CD14-positive monocyte (primary cell): Measurements from ENCODE around the gene TOLLIP. TPM values are rescaled to one million over a fixed set of nuclear protein-coding genes. Genes with fewer than 3 reads are reported as not detected.
"Not testable (repeated sequence)": the region's sequence is repeated elsewhere in the genome, so short reads cannot be mapped to it uniquely, and the experiment has no call there.

ENCODE experiments used
- DNase-seq, 3 donors: peaks; one replicate each; pipeline ENCODE4 v3.0.0-alpha.2; 2011 to 2022
- H2AFZ ChIP-seq: 2 replicates; pipeline ENCODE4 v1.6.0; 2012; ENCODE audit warnings: mild to moderate bottlenecking, low read depth, low read length, inconsistent platforms; ENCODE audit not compliant: insufficient read depth, poor library complexity, severe bottlenecking
- H3K27ac ChIP-seq, 2 donors: 1 replicate in 1 of 2; 2 replicates in 1 of 2; pipeline ENCODE4 v1.5.1; 2012 to 2013; ENCODE audit warnings: low read length in 2 of 2, control low read depth in 1 of 2, inconsistent platforms in 1 of 2, low read depth in 1 of 2, mild to moderate bottlenecking in 1 of 2
- H3K27me3 ChIP-seq, 2 donors: one replicate each; pipeline versions ENCODE4 v1.6.0 to v1.6.1; 2011 to 2013; ENCODE audit warnings: low read length in 2 of 2; ENCODE audit not compliant: control insufficient read depth in 2 of 2, insufficient read depth in 2 of 2
- H3K36me3 ChIP-seq, 2 donors: replicated peaks in 1 of 2; 1 replicate in 1 of 2; 2 replicates in 1 of 2; pipeline versions ENCODE4 v1.5.1 to v1.6.1; 2012 to 2013; ENCODE audit warnings: low read length in 2 of 2, control low read depth in 1 of 2, inconsistent platforms in 1 of 2, mild to moderate bottlenecking in 1 of 2; ENCODE audit not compliant: insufficient read depth in 2 of 2, control insufficient read depth in 1 of 2
- H3K4me1 ChIP-seq, 2 donors: 1 replicate in 1 of 2; 2 replicates in 1 of 2; pipeline versions ENCODE4 v1.5.1 to v1.6.1; 2012 to 2013; ENCODE audit warnings: low read length in 2 of 2, control low read depth in 1 of 2, inconsistent platforms in 1 of 2, mild to moderate bottlenecking in 1 of 2, moderate library complexity in 1 of 2; ENCODE audit not compliant: insufficient read depth in 2 of 2, control insufficient read depth in 1 of 2
- H3K4me2 ChIP-seq: replicated peaks from 2 replicates; pipeline ENCODE3; 2012; ENCODE audit warnings: low read length, moderate library complexity, mild to moderate bottlenecking; ENCODE audit not compliant: poor library complexity, severe bottlenecking; ENCODE audit errors: extremely low read depth
- H3K4me3 ChIP-seq, 3 experiments: fragments of 200-600 bp in 1 of 3; sonication (generic) in 1 of 3; replicated peaks in 1 of 3; 1 replicate in 2 of 3; 2 replicates in 1 of 3; pipeline ENCODE4 v1.5.1; 2011 to 2013; ENCODE audit warnings: low read length in 3 of 3, mild to moderate bottlenecking in 3 of 3, control low read depth in 2 of 3, low read depth in 2 of 3, inconsistent platforms in 1 of 3, moderate library complexity in 1 of 3
- H3K79me2 ChIP-seq: 2 replicates; pipeline ENCODE4 v1.6.0; 2012; ENCODE audit warnings: mild to moderate bottlenecking, control low read depth, inconsistent platforms, low read length, moderate library complexity; ENCODE audit not compliant: insufficient read depth
- H3K9ac ChIP-seq: 2 replicates; pipeline ENCODE4 v1.6.0; 2017; ENCODE audit warnings: low read length, mild to moderate bottlenecking; ENCODE audit not compliant: insufficient read depth, poor library complexity, severe bottlenecking
- H3K9me3 ChIP-seq, 2 donors: replicated peaks in 1 of 2; 1 replicate in 1 of 2; 2 replicates in 1 of 2; pipeline versions ENCODE4 v1.5.1 to v1.6.1; 2012 to 2013; ENCODE audit warnings: low read length in 2 of 2, control low read depth in 1 of 2; ENCODE audit not compliant: control insufficient read depth in 1 of 2, insufficient read depth in 1 of 2
- H4K20me1 ChIP-seq: 2 replicates; pipeline ENCODE4 v1.6.0; 2012; ENCODE audit warnings: mild to moderate bottlenecking, low read length, control low read depth, moderate library complexity; ENCODE audit not compliant: insufficient read depth
- H3K27ac Mint-ChIP-seq, 7 donors: one replicate each; pipeline ENCODE4 v1.8.0; 2020; ENCODE audit warnings: mild to moderate bottlenecking in 7 of 7, mixed read lengths in 7 of 7, moderate library complexity in 6 of 7, inconsistent platforms in 2 of 7
- H3K27me3 Mint-ChIP-seq, 3 donors: one replicate each; pipeline ENCODE4 v1.8.0; 2021 to 2022; ENCODE audit warnings: low read depth in 3 of 3, mild to moderate bottlenecking in 3 of 3, mixed read lengths in 3 of 3, moderate library complexity in 3 of 3, inconsistent platforms in 1 of 3
- H3K36me3 Mint-ChIP-seq, 2 donors: one replicate each; pipeline ENCODE4 v1.8.0; 2020; ENCODE audit warnings: mixed read lengths in 2 of 2, inconsistent platforms in 1 of 2, mild to moderate bottlenecking in 1 of 2
- H3K4me1 Mint-ChIP-seq: one replicate; pipeline ENCODE4 v1.8.0; 2020; ENCODE audit warnings: mild to moderate bottlenecking, mixed read lengths
- H3K4me3 Mint-ChIP-seq, 2 donors: one replicate each; pipeline ENCODE4 v1.8.0; 2020; ENCODE audit warnings: mild to moderate bottlenecking in 2 of 2, mixed read lengths in 2 of 2, moderate library complexity in 1 of 2
- H3K9me3 Mint-ChIP-seq, 7 donors: one replicate each; pipeline ENCODE4 v1.8.0; 2020 to 2022; ENCODE audit warnings: mixed read lengths in 7 of 7, mild to moderate bottlenecking in 6 of 7, moderate library complexity in 6 of 7, inconsistent platforms in 2 of 7
- WGBS: methylation state at CpG from one replicate; pipeline ENCODE4 v1.1.5; 2013; ENCODE audit warnings: missing lambda C conversion rate; ENCODE audit not compliant: insufficient coverage; 5-methylcytosine and 5-hydroxymethylcytosine counted together
- intact Hi-C, 2 donors: fragments of 100-400 bp; cut with micrococcal nuclease; formaldehyde crosslinking; loops; one replicate each; pipeline versions ENCODE4 v1.15.0 to v1.15.1; 2023
- polyA plus RNA-seq, 3 donors: library from polyadenylated mRNA; depleted of rRNA in 1 of 3; unstranded in 2 of 3; stranded (reverse) in 1 of 3; fragments of 300-500 nt in 2 of 3; fragments of >200 nt in 1 of 3; fragmentation: Illumina TruSeq in 2 of 3; gene quantifications; 1 replicate in 2 of 3; 2 replicates in 1 of 3; pipeline ENCODE4 v1.2.3, GENCODE V29; 2012 to 2021
- TF ChIP-seq, protein P1 (sequence below): fragments of 200-600 bp; IDR thresholded peaks from one replicate; pipeline ENCODE4 v1.8.0; 2022; ENCODE audit warnings: antibody characterized with exemption, mild to moderate bottlenecking

TOLLIP gene
- polyA plus RNA-seq, 3 donors: 67.9 to 72.1 (median 71.7) TPM

DNA sequence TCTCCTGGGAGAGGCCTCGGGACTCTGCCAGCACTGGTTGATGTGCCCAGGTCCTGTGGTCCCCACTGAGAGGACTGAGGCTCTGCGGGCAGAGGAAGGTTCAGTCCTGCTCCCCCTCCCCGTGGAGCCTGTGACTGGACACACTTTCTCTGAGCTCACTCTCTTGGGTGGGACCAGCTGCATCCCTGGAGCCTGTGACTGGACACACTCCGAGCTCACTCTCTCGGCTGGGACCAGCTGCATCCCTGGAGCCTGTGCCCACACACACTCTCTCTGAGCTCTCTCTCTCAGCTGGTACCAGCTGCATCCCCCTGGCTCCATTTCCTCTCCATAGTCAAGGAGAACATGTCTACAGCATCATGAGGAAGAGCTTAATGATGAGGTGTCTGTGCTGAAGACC, 39.5 kb downstream of the TOLLIP start:
- DNase-seq: no peak
- Mint-ChIP-seq H3K27me3 (peaks cover 0 to 2% (median 0%) of the 10 kb centered on the region in 3 donors), H3K4me3 (no peak overlapping the region), H3K9me3 (peaks cover 10 to 24% (median 18%) of the 10 kb centered on the region in 7 donors), H3K4me1 (no peaks in the 10 kb centered on the region), H3K36me3 (peaks cover 3 to 27% of the 10 kb centered on the region in 2 donors), H3K27ac (peak overlapping the region in 1 of 7 donors; percentile 63)
- H3K27me3 ChIP-seq: no peaks in the 10 kb centered on the region
- H3K4me3 ChIP-seq: no peak overlapping the region
- H3K36me3 ChIP-seq: peaks cover 15 to 18% of the 10 kb centered on the region in 2 donors
- H3K79me2 ChIP-seq: no peaks in the 10 kb centered on the region
- TF ChIP-seq, protein P1, sequence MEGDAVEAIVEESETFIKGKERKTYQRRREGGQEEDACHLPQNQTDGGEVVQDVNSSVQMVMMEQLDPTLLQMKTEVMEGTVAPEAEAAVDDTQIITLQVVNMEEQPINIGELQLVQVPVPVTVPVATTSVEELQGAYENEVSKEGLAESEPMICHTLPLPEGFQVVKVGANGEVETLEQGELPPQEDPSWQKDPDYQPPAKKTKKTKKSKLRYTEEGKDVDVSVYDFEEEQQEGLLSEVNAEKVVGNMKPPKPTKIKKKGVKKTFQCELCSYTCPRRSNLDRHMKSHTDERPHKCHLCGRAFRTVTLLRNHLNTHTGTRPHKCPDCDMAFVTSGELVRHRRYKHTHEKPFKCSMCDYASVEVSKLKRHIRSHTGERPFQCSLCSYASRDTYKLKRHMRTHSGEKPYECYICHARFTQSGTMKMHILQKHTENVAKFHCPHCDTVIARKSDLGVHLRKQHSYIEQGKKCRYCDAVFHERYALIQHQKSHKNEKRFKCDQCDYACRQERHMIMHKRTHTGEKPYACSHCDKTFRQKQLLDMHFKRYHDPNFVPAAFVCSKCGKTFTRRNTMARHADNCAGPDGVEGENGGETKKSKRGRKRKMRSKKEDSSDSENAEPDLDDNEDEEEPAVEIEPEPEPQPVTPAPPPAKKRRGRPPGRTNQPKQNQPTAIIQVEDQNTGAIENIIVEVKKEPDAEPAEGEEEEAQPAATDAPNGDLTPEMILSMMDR: no peak
- no peaks in the 10 kb centered on the region for H3K4me1 ChIP-seq
- 89% methylated on average over 3 of the region's 5 CpGs for WGBS
- H3K9me3 ChIP-seq: peaks cover 8 to 13% of the 10 kb centered on the region in 2 donors
- no peak overlapping the region for H3K27ac ChIP-seq
- intact Hi-C loops: loop anchor here (5.0 to 10.0 kb wide), 2 partner anchors 32 to 65 kb away; no protein-coding TSS in a partner anchor
- H3K4me2 ChIP-seq: no peak overlapping the region
- no peak overlapping the region for H3K9ac ChIP-seq
- H2AFZ ChIP-seq: no peak overlapping the region
- H4K20me1 ChIP-seq: peaks cover 28% of the 10 kb centered on the region

- 100% methylated on average over 7 of the region's 9 CpGs for WGBS
- TF ChIP-seq, protein P1: no peak
- H3K27ac Mint-ChIP-seq: no peak overlapping the region
Measured at GRCh38 chr11:1267441-1268100, 41.9 kb downstream of the TOLLIP start.

DNA sequence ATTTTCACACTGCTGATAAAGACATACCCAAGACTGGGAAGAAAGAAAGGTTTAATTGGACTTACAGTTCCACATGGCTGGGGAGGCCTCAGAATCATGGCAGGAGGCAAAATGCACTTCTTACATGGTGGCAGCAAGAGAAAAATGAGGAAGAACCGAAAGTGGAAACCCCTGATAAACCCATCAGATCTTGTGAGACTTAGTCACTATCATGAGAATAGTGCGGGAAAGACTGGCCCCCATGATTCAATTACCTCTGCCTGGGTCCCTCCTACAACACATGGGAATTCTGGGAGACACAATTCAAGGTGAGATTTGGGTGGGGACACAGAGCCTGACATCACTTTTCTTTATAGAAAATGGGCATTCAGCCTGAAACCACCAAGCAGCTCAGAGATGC, 42.5 kb downstream of the TOLLIP start:
- WGBS: no CpG with 5 or more reads among the region's 2 CpGs
- H3K4me2 ChIP-seq, H3K27me3 ChIP-seq, H3K9ac ChIP-seq, H3K27me3 Mint-ChIP-seq, H3K27ac ChIP-seq, H2AFZ ChIP-seq, H3K27ac Mint-ChIP-seq, H3K4me3 Mint-ChIP-seq, H3K79me2 ChIP-seq, H4K20me1 ChIP-seq, H3K4me3 ChIP-seq, H3K36me3 ChIP-seq: not testable (repeated sequence)
- H3K9me3 Mint-ChIP-seq: peaks cover 13 to 29% (median 24%) of the 10 kb centered on the region in 7 donors
- H3K9me3 ChIP-seq: peaks cover 8 to 13% of the 10 kb centered on the region in 2 donors
- H3K36me3 Mint-ChIP-seq: peaks cover 2 to 14% of the 10 kb centered on the region in 2 donors
- DNase-seq: peak in 1 of 3 donors; percentile 57
- H3K4me1 ChIP-seq: peaks cover 15% of the 10 kb centered on the region in 2 donors
- H3K4me1 Mint-ChIP-seq: peaks cover 11% of the 10 kb centered on the region
- intact Hi-C loops: loop anchor here (5.0 to 10.0 kb wide), 2 partner anchors 35 to 68 kb away; no protein-coding TSS in a partner anchor

More at GRCh38 chr11:1267441-1268100, 41.9 kb downstream of the TOLLIP start:
- Histone ChIP-seq H3K4me2 (no peak overlapping the region), H3K4me3 (no peak overlapping the region), H3K79me2 (no peaks in the 10 kb centered on the region), H3K9ac (no peak overlapping the region), H3K4me1 (peaks cover 9% of the 10 kb centered on the region in 2 donors), H3K27ac (no peak overlapping the region), H3K27me3 (no peaks in the 10 kb centered on the region), H2AFZ (no peak overlapping the region), H4K20me1 (peaks cover 8% of the 10 kb centered on the region), H3K9me3 (peaks cover 8 to 13% of the 10 kb centered on the region in 2 donors), H3K36me3 (peaks cover 0 to under 1% of the 10 kb centered on the region in 2 donors)
- DNase-seq: no peak
- Mint-ChIP-seq H3K27me3 (peaks cover 0 to 2% (median 0%) of the 10 kb centered on the region in 3 donors), H3K4me3 (no peak overlapping the region), H3K36me3 (peaks cover 2 to 14% of the 10 kb centered on the region in 2 donors), H3K9me3 (peaks cover 13 to 29% (median 24%) of the 10 kb centered on the region in 7 donors), H3K4me1 (peaks cover 7% of the 10 kb centered on the region)
- intact Hi-C loops: loop anchor here (5.0 to 10.0 kb wide), 2 partner anchors 35 to 67 kb away; no protein-coding TSS in a partner anchor
